Subcutaneous abdominal adipose tissue (tissue), 5 donors: ENCODE measurements around the gene IGF2BP1.
"Not testable (repeated sequence)": the region's sequence is repeated elsewhere in the genome, so short reads cannot be mapped to it uniquely, and the experiment has no call there.

Source experiments
- H3K27ac ChIP-seq: one replicate; pipeline ENCODE4 v1.7.0; 2013; ENCODE audit warnings: low read depth, mild to moderate bottlenecking, inconsistent platforms, low read length, moderate library complexity
- H3K27me3 ChIP-seq, 5 donors: one replicate each; pipeline ENCODE4 v1.7.0; 2013; ENCODE audit warnings: low read length in 5 of 5, inconsistent platforms in 1 of 5; ENCODE audit not compliant: control insufficient read depth in 5 of 5, insufficient read depth in 4 of 5
- H3K36me3 ChIP-seq, 5 donors: one replicate each; pipeline ENCODE4 v1.7.0; 2013; ENCODE audit warnings: low read length in 5 of 5; ENCODE audit not compliant: control insufficient read depth in 5 of 5, insufficient read depth in 5 of 5
- H3K4me1 ChIP-seq, 5 donors: one replicate each; pipeline ENCODE4 v1.7.0; 2013; ENCODE audit warnings: low read length in 5 of 5, mild to moderate bottlenecking in 3 of 5, moderate library complexity in 1 of 5; ENCODE audit not compliant: control insufficient read depth in 5 of 5, insufficient read depth in 5 of 5
- H3K4me3 ChIP-seq, 5 donors: one replicate each; pipeline ENCODE4 v1.7.0; 2013; ENCODE audit warnings: low read length in 5 of 5, low read depth in 1 of 5
- H3K9ac ChIP-seq, 5 donors: one replicate each; pipeline ENCODE4 v1.7.0; 2013; ENCODE audit warnings: low read length in 5 of 5, mild to moderate bottlenecking in 4 of 5, moderate library complexity in 3 of 5
- H3K9me3 ChIP-seq, 5 donors: one replicate each; pipeline ENCODE4 v1.7.0; 2013; ENCODE audit warnings: low read length in 5 of 5; ENCODE audit not compliant: control insufficient read depth in 5 of 5
- donor health status: healthy.
- donor health status: healthy.
- donor health status: healthy.
- donor health status: healthy.
- donor health status: healthy.

The IGF2BP1 gene

DNA sequence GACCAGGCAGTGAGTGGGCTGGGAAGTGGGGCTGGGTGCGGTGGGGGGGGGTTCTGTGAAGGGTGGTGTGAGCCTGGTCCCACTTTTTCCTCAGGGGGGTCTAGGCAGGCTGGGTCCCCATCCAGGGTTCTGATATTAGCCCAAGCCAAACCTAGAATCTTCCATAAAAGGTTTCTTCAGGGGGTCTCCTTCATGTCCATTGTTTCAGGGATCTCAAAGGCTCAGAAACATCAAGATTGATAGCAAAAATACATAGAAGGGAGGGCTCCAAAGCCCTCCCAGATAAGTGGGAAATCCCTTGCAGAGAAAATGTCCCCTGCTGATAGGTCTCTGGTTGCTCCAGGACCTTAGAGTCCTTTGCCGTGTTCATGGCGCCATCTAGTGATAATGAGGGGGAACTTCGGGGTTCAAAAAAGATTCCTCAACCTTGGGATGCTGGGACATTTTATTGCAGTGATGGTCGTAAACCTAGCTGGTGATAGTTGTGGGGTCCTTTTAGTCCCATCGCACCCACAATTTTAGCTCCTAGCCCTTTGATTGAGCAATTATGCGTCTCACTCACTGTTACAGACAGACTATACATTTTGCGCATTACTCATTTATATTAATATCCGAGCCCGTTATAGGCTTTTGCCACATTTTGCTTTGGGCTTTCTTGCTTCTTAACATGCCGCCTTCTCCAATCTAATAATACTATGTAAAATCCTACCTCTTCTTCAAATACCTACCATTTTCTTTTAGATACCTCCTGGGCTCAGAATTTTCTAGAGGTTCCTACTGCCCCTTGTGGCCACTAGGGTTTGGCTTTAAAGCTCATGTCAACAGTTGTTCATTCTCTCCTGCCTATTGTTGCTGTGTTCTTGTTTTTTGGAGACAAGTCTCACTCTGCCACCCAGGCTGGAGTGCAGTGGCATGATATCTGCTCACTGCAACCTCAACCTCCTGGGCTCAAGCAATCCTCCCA is 35.1 kb downstream of the IGF2BP1 start:
- Histone ChIP-seq H3K4me1 (peaks cover 0 to 9% (median 0%) of the 10 kb centered on the region in 5 donors), H3K36me3 (no peaks in the 10 kb centered on the region), H3K27ac (no peak overlapping the region), H3K9ac (no peak overlapping the region), H3K27me3 (no peaks in the 10 kb centered on the region), H3K4me3 (no peak overlapping the region), H3K9me3 (no peaks in the 10 kb centered on the region)

DNA sequence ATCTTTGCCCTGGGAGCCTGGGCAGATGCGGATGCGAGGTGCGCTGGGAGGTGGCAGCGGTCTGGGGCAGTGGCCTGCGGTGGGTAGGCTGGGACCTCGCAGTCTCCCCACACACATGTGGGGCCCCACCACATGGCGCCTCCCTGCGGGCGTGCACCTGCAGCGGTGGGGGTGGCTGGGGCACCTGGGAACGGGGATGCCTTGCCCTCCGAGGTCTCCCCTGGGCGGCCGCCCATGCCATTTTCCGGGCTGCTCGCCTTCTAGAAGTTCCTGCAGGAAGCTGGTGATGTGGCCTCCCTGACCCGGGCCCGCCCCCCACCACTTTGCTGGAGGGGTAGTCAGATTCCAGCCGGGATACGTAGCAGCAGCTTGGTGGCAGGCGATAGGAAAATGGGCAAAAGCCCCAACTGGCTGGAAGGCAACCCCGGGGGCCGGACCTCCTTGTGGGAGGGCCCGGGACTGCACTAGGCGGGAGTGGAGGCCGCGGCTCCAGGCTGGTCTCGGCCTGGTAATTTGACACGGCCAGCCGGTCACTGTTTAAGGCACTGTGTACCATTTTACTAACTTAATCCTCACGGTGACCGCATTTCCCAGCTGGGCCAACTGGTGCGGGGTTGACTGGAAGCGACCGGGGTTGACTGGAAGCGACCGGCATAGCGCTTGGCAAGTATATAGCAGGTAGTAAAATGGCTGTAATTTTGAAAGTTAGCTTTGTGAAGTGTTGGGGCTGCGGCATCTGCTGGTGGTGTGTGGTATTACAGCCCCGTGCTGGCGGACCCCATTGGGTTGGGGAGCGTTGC is 38.5 kb downstream of the IGF2BP1 start:
- H3K36me3 ChIP-seq = no peaks in the 10 kb centered on the region
- H3K4me1 ChIP-seq = peaks cover 0 to 4% (median 0%) of the 10 kb centered on the region in 5 donors
- H3K27me3 ChIP-seq = peaks cover 0 to 2% (median 0%) of the 10 kb centered on the region in 5 donors
- peak overlapping the region in 2 of 5 donors; percentile 56 to 77 for H3K9ac ChIP-seq
- no peak overlapping the region for H3K27ac ChIP-seq
- peak overlapping the region in 4 of 5 donors; percentile 49 to 58 (median 53) for H3K4me3 ChIP-seq
- no peaks in the 10 kb centered on the region for H3K9me3 ChIP-seq

DNA sequence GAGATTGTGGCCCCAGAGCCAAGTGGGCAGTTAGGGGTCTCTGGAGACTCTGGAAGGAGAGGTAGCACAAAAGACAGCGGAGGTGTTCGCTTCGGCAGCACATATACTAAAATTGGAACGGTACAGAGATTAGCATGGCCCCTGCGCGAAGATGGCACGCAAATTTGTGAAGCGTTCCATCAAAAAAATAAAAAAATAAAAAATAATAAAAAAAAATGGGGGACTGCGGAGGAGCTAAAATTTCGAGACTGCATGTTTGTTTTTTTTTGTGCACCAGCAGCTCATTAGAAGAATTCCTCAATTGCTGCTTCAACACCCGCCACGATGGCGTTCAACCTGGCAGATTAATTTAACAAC is 39.1 kb downstream of the IGF2BP1 start:
- no peak overlapping the region for H3K9ac ChIP-seq
- peak overlapping the region in 1 of 5 donors; percentile 49 for H3K4me3 ChIP-seq
- peaks cover 0 to 4% (median 0%) of the 10 kb centered on the region in 5 donors for H3K4me1 ChIP-seq
- H3K9me3 ChIP-seq = no peaks in the 10 kb centered on the region
- peaks cover 0 to 2% (median 0%) of the 10 kb centered on the region in 5 donors for H3K27me3 ChIP-seq
- no peak overlapping the region for H3K27ac ChIP-seq
- H3K36me3 ChIP-seq = no peaks in the 10 kb centered on the region

DNA sequence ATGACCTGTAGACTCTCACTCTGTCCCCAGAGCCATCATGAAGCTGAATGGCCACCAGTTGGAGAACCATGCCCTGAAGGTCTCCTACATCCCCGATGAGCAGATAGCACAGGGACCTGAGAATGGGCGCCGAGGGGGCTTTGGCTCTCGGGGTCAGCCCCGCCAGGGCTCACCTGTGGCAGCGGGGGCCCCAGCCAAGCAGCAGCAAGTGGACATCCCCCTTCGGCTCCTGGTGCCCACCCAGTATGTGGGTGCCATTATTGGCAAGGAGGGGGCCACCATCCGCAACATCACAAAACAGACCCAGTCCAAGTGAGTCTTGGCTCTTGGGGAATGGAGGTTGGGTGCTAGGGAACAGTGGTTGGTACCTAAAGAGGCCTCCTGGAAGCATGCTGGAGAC is 41.0 kb downstream of the IGF2BP1 start:
- no peaks in the 10 kb centered on the region for H3K36me3 ChIP-seq
- H3K9me3 ChIP-seq = no peaks in the 10 kb centered on the region
- H3K4me3 ChIP-seq = no peak overlapping the region
- H3K4me1 ChIP-seq = peaks cover 0 to 4% (median 0%) of the 10 kb centered on the region in 5 donors
- no peak overlapping the region for H3K27ac ChIP-seq
- H3K9ac ChIP-seq = no peak overlapping the region
- H3K27me3 ChIP-seq = peaks cover 0 to 6% (median 2%) of the 10 kb centered on the region in 5 donors

DNA sequence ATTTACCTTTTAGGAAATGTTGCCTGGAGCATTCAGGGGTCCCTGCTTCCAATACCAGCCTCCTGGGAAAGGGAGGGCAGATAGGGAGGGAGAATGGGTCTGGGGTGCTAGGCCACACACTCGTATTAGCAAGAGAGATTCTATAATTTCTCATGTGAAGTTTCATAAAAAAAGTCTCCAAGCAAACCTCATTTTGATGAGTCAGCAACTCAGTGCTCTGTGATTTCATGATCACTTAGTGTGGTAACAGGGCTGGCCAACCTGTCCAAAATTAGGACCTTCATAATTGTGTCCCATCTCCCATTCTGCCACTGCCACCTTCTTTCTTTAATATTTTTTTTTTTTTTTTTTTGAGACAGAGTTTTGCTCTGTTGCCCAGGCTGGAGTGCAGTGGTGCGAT is 41.4 kb downstream of the IGF2BP1 start:
- Histone ChIP-seq H3K9me3 (no peaks in the 10 kb centered on the region), H3K9ac (no peak overlapping the region), H3K4me1 (peaks cover 0 to 4% (median 0%) of the 10 kb centered on the region in 5 donors), H3K36me3 (no peaks in the 10 kb centered on the region), H3K27ac (no peak overlapping the region), H3K27me3 (peaks cover 0 to 9% (median 5%) of the 10 kb centered on the region in 5 donors), H3K4me3 (no peak overlapping the region)

DNA sequence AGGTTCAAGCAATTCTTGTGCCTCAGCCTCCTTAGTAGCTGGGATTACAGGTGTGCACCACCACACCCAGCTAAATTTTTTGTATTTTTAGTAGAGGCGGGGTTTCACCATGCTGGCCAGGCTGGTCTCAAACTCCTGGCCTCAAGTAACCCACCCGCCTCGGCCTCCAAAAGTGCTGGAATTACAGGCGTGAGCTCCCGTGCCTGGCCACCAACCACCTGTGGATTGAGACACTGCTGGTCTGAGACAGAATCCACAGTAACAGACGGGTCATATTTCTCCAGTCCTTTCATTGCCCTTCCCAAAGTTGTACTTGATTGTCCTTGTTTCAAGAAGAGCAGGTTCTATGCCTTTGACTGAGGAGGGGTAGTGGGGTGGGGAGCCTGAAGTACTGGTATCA is 42.3 kb downstream of the IGF2BP1 start:
- not testable (repeated sequence) for H3K27ac ChIP-seq, H3K4me1 ChIP-seq, H3K9me3 ChIP-seq, H3K4me3 ChIP-seq, H3K9ac ChIP-seq, H3K36me3 ChIP-seq
- H3K27me3 ChIP-seq = peaks cover 3 to 12% (median 10%) of the 10 kb centered on the region in 5 donors

DNA sequence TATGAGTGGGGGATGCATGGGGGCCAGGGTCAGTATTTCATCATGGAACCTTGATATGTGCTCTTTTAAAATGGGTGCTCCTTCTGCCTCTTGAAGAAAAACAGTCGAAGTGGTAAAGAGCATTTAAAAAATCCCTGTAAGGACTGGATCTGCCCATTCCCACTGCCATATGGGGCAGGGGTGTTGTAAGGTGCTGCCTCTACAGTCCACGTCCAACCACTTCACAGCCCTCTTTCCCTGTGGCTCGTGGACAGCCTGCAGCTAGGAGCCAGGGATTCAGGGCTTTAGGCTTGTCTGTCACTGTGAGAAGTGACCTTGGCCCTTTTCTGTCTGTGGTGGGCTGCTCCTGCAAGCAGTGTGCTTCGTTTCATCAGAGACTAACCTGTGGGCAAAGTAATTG is 44.3 kb downstream of the IGF2BP1 start:
- Histone ChIP-seq H3K4me1 (no peaks in the 10 kb centered on the region), H3K36me3 (no peaks in the 10 kb centered on the region), H3K9ac (no peak overlapping the region), H3K27ac (no peak overlapping the region), H3K4me3 (no peak overlapping the region), H3K27me3 (peaks cover 3 to 12% (median 10%) of the 10 kb centered on the region in 5 donors), H3K9me3 (no peaks in the 10 kb centered on the region)

DNA sequence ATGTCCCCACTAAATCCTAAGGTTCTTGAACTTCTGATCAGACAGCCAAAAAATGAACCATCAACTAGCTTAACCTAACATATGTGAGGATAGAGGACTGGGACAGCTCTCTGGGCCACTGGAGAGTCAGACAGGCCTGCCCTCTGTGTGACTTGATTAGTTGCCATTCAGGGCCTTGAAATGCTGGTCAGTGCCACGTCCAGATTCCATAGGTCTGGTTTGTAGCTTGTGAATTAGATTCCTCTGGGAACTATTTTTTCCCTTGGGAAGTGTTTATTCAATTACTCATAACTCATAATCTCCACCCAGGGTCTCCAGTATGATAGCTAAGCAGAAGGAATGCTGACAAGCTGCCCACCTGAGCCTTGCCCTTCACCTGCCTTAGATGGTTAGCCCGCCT is 48.2 kb downstream of the IGF2BP1 start:
- no peaks in the 10 kb centered on the region for H3K9me3 ChIP-seq
- H3K4me3 ChIP-seq = no peak overlapping the region
- no peaks in the 10 kb centered on the region for H3K4me1 ChIP-seq
- no peak overlapping the region for H3K9ac ChIP-seq
- no peak overlapping the region for H3K27ac ChIP-seq
- no peaks in the 10 kb centered on the region for H3K36me3 ChIP-seq
- peaks cover 3 to 12% (median 8%) of the 10 kb centered on the region in 5 donors for H3K27me3 ChIP-seq

DNA sequence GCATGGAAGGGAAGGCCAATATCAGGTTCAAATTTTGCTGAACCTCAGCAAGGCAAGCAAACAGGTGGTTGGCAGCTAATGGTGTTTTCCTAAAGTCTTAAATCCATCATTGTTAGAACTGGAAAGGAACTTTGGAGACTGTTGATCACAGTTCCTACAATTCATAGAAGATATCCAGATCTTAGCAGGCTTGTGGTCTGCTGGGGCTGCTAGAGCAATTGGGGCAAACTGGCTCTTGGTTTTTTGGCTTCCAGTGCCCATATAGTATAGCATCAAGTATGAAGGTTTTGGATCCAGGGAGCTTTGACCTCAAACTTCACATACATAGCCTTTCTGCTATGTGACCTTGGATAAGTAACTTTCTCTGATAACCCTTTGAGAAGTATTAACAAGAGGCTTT is 49.7 kb downstream of the IGF2BP1 start:
- H3K4me3 ChIP-seq = no peak overlapping the region
- H3K9ac ChIP-seq = no peak overlapping the region
- no peaks in the 10 kb centered on the region for H3K36me3 ChIP-seq
- H3K4me1 ChIP-seq = no peaks in the 10 kb centered on the region
- no peaks in the 10 kb centered on the region for H3K9me3 ChIP-seq
- H3K27ac ChIP-seq = no peak overlapping the region
- peaks cover 3 to 15% (median 8%) of the 10 kb centered on the region in 5 donors for H3K27me3 ChIP-seq

DNA sequence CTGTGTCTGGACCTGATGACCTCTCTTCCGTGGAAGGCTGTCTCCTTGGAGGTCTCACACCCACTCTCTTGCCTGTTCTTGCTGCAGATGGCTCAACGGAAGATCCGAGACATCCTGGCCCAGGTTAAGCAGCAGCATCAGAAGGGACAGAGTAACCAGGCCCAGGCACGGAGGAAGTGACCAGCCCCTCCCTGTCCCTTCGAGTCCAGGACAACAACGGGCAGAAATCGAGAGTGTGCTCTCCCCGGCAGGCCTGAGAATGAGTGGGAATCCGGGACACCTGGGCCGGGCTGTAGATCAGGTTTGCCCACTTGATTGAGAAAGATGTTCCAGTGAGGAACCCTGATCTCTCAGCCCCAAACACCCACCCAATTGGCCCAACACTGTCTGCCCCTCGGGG is 52.1 kb downstream of the IGF2BP1 start:
- Histone ChIP-seq H3K27ac (no peak overlapping the region), H3K9me3 (no peaks in the 10 kb centered on the region), H3K4me3 (no peak overlapping the region), H3K36me3 (no peaks in the 10 kb centered on the region), H3K27me3 (peaks cover 0 to 11% (median 7%) of the 10 kb centered on the region in 5 donors), H3K9ac (no peak overlapping the region), H3K4me1 (no peaks in the 10 kb centered on the region)
